Left ventricle myocardium superior (tissue), 1 donor: ENCODE data around the gene FAM199X. TPM values are rescaled to one million over a fixed set of nuclear protein-coding genes. Genes with fewer than 3 reads are reported as not detected.

Experiments used
- ATAC-seq: fragments of 200-7000 bp; cut with Tn5 transposase; one replicate; pipeline ENCODE4 v1.9.1; 2020; ENCODE audit warnings: mild to moderate bottlenecking, moderate library complexity
- DNase-seq: peaks from one replicate; pipeline ENCODE4 v3.0.0-alpha.2; 2020
- intact Hi-C: fragments of 100-400 bp; cut with micrococcal nuclease; formaldehyde crosslinking; loops from one replicate; pipeline ENCODE4 v1.11.0; 2022
- long read RNA-seq: library from polyadenylated mRNA; unstranded; transcript quantifications from one replicate; pipeline ENCODE4 v2.0.0, GENCODE V29; 2021
- total RNA-seq: library from RNA; stranded (reverse); fragmentation: NEBNext Ultra II Directional; extraction: Animal tissue kit (Norgen Biotek cat#: 25700); gene quantifications from one replicate; pipeline ENCODE4 v1.2.1, GENCODE V29; 2021
- donor health status: DM: no; HTN: yes; CAD: no; lungs with severe emphysema.

Gene FAM199X
- 12.5 TPM for total RNA-seq
- long read RNA-seq, full-length matches to known transcripts, result 10 of 12 reads
- long read RNA-seq, partial matches to known transcripts, result 0 of 12 reads
- long read RNA-seq, other reads (novel, unspliced or antisense), result 2 of 12 reads

GRCh38 chrX:104165894-104166734 is at the start of gene FAM199X:
FAM199X (plus strand) TSS chrX:104166453; CDS start chrX:104166786, 333 bp downstream.
- intact Hi-C loops, result no loop called here
- peak; percentile 93 for DNase-seq
- ATAC-seq, result peak; percentile 99

DNA sequence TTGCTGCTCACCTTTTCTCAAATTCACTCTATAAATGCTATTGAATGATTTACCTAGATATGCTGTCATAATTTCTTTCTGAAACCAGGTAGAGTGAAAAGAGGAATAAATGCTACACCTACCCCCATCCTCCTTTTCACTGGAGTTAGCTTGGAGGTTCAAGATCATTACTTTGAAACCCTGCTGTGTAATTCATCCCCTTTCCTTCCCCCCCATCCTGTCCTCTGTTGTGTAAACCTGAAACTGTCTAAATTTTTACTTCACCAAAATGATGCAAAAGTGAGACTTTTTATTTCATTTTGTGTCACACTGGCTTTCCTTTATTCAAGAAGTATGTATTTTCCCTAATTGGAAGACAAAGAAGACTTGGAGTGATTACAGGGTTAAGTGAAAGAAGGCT is 48.5 kb upstream of the FAM199X start:
- no peak for DNase-seq
- no peak for ATAC-seq
- intact Hi-C loops, result no loop called here

DNA sequence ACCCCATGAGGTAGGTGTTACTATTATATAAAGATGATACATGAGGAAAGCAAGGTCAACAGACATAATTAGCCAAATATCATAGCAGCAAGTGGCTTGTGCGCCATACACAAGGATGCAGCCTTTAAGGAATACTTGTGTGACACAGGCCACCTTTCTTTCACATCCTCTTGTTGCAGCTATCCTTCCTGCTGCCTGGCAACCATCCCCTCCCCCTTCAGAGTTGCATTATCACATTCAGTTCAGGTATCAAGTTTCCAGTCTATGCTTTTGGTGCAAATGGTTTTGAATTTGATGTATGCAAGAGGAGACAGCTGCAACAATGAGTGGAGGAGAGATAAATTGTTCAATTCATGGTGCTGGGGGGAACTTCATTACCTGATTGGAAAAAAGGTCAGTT is 47.5 kb upstream of the FAM199X start:
- no peak for ATAC-seq
- intact Hi-C loops, result no loop called here
- no peak for DNase-seq

- intact Hi-C loops, result no loop called here
- ATAC-seq (no peak), DNase-seq (no peak)
These were observed 43.4 kb upstream of the FAM199X start for GRCh38 chrX:104122829-104123228.

GRCh38 chrX:104126856-104127255 is 39.4 kb upstream of the FAM199X start:
- intact Hi-C loops, result no loop called here
- DNase-seq (no peak), ATAC-seq (no peak)

DNA sequence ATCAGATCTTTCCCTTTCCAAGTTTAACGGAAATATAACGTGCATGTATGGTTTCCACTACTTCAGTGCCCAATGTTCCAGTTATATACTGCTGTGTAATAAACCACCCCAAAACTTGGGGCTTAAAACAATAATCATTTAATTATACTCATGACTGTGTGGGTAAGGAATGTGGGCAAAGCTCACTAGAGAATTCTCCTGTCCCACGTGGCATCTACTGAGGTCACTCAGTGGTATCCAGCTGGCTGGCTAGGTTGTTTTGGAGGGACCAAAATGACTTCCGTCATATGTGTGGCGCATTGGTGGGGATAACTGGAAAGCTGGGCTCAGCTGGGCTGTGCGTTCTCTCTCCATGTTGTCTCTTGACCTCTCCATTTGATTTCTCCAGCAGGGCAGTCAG is 35.4 kb upstream of the FAM199X start:
- DNase-seq, result no peak
- ATAC-seq, result no peak
- intact Hi-C loops, result no loop called here

DNA sequence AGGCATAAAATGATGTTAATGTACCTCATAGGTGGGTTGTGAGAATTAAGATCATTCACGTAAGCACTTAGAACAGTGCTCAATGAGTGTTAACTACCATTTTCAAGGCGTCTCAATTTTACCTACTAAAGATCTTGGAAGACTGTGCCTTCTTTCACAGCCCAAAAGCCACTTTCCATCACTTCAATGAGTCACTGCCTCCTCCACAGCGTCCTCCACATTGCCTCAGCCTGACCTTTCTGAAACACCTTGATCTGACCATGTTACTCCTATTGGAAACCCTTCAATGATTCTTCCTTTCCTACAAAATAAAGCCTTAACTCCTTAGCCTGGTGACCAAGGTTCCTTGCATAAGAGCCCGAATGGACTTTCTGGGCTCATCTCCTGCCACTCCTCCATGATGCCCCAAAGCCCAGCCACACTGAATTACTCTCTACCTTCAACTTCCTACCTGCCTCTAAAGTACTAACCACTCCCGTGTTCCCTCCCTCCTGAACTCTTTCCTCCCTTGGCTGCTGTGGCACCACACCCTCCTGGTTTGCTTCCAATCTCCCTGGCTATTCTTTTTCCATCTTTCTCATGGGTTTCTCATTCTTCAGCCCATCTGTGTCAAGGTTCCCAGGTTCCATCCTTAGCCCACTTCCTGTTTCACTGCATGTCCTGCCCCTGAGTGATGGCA is 31.5 kb upstream of the FAM199X start:
- DNase-seq, result no peak

GRCh38 chrX:104135677-104136076 is 30.6 kb upstream of the FAM199X start:
- intact Hi-C loops, result loop anchor here (1.0 kb wide), 1 partner anchor 37 kb away; no protein-coding TSS in a partner anchor
- no peak for DNase-seq

More for the DNA sequence above, 31.5 kb upstream of the FAM199X start:
- ATAC-seq, result no peak
- intact Hi-C loops, result no loop called here

DNA sequence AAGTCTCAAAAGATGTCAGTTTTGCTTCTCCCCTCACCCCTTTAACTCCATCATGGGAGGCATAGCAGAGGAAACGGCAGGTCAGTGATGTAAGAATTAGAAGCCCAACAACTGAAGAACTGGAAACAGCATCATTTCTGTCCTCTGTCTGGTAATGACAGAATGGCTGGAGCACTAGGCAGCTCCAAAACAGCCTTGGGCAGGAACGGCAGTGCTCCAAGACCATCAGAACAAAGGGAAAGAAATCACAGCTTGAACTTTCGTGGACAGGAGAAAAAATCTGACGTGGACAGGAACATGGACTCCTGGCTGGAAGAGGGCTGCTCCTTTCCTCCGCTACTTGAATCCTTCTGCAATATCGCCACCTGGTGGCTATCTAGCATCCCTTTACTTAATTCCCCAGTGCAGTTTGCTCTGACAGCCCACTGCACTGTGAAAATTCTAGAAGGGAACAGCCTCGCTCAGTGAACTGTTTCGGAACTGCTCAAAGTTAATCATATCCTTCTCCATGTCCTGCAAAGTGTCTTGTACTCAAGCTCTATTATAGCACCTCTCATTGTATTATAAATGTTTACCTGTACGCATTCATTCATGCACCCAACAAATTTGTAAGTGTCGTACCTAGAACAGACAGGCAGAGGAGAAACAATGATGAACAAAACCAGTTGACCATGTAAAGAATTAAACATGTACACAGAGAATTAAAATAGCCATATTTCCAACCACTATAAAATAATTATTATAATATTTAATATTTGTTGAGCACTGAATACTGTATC is 29.8 kb upstream of the FAM199X start:
- ATAC-seq, result peak; percentile 92
- intact Hi-C loops, result loop anchor here (1.0 kb wide), 1 partner anchor 38 kb away; no protein-coding TSS in a partner anchor
- peak; percentile 26 for DNase-seq

More at GRCh38 chrX:104135677-104136076, 30.6 kb upstream of the FAM199X start:
- ATAC-seq, result no peak

- intact Hi-C loops, result no loop called here
- ATAC-seq, result no peak
- DNase-seq, result no peak
These were observed 28.8 kb upstream of the FAM199X start for GRCh38 chrX:104137496-104137895.

DNA sequence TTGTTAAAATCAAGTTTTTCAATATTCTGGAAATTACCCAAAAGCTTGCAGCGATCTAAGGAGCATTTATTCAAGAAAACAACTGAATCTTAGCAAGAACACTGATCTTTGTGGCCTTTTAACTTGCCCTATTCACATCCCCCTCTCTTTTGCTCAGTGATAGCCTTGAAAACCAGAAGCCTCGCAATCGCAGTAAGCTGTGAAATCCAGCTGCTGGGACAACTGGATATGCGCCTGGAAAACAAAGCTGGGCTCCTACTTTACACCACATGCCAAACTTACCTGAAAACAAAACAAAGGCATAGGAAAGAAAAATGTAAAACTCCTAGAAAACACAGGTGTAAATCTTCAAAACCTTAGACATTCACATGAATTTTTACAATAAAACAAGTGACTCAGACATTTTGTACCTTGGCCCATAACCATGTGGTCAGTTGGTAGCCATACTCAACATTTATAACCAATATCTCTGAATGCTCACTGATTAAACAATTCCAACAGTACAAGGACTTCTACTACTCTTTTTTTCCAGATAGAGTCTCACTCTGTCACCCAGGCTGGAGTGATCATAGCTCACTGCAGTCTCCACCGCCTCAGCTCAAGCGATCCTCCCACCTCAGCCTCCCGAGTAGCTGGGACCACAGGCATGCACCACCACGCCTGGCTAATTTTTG is 25.0 kb upstream of the FAM199X start:
- DNase-seq, result no peak
- intact Hi-C loops, result no loop called here
- ATAC-seq, result no peak

DNA sequence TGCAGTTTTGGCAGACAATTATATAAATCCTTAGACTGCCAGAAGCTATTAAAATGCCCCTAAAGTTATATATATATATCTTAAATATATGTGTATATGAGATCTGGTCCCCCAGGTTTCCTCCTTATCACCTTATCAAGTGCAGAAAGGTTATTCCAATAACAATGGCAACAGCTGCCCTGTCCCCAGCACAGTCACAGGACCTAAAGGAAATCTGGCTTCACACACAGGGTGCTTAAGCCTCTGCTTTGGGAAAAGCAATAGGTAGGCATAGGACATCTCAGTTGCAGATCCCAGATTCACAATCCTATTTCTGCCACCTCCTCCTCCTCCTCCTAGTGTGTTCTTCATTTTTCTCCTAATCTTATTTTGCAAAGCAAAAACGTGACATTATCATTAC is 15.2 kb upstream of the FAM199X start:
- ATAC-seq (no peak), DNase-seq (no peak)
- intact Hi-C loops, result no loop called here

DNA sequence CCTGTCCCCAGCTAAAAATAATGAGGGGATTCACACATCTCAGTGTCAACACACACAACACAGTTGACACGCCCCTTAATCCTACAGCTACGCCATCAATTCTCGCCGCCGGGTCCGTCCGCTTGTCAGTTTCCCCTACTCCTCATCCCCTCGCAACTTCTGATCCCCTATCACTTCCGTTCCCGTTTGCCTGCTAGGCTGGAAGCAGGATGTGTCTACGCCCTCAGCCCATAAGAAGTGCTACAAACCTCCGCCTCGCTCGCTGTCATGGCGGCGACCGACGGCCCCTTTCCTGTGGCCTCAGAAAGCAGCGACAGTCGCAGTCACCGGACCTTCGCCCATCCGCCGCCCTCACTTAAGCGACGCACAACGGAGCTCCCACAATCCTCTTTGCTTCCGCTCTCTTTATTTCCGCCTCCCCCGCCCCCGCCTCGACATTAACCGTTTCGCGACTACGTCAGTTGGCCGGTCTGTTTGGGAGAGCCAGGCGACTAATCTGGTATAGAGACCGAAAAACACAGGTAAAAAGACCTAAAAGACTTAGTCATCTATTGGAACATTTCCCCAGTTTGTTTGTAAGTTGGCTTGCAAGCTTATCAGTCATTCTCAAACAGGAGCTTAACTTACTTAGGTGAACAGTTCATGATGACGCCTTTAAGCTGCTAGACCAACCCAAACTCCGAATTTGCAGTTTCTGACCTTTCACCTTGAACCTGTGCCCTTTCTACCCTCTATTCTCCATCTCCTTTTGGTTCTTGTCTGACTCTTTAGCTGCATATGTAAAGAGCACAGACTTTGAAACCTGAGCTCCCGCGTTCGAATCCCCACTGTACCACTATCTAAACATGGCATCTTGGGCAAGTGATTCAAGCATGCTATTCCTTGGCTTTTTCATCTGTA is 9.4 kb upstream of the FAM199X start, which contains the start of gene SLC25A53:
Gene SLC25A53 (minus strand): TSS at position 380 of the 900 bp plus-strand sequence. CDS start 51,752 bp downstream, outside the sequence.
- DNase-seq, result peak; percentile 82
- ATAC-seq, result peak; percentile 99
- intact Hi-C loops, result no loop called here

DNA sequence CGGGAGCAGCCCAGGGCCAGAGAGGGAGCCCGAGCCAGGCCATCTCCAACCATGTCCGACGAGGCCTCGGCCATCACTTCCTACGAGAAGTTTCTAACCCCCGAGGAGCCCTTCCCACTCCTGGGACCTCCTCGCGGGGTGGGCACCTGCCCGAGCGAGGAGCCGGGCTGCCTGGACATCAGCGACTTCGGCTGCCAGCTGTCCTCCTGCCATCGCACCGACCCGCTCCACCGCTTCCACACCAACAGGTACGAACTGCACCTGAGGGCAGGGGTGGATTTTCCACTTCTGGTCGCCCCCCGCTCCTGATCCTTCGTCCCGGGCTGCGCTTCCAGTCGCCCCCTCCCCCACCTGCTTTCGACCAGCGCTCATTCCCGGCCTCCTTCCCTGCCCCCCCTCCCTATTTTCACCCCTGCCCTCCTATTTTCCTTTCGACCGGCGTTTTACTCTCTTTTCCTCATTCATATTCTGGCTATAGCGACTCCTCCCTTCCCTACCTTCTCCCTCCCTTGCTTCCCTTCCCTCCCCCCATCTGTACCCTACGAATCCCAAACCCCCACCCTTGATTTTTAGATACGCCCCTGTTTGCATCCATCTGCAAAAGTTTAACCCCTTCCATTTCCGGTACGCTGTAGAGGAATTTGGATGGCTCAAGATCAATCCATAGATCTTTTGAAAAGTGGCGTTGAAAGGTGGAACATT is 633 bp downstream of the FAM199X start:
- intact Hi-C loops, result no loop called here
- DNase-seq, result no peak

DNA sequence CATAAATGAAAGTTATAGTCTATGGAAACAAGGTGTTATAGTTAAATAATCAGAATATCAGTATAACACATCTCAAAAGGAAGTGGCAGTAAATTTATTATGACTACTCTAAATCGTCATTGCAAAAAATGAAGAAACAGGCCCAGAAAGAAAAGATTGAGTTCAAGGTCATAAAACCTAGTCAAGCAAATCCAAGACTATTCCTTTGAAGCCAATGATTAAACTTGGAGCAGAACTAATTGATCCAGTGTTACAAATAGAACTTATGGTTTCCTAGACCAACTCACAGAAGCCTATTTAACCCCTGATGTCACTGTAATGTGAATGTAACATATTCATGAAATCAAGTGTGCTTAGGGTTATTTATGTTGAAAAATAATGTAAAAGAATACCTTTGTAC is 1.9 kb downstream of the FAM199X start:
- intact Hi-C loops, result no loop called here
- ATAC-seq (no peak), DNase-seq (no peak)

More for the DNA sequence above, 633 bp downstream of the FAM199X start:
- ATAC-seq, result no peak

- intact Hi-C loops, result no loop called here
- no peak for DNase-seq
- no peak for ATAC-seq
These were observed 5.9 kb downstream of the FAM199X start for GRCh38 chrX:104172121-104172520.

DNA sequence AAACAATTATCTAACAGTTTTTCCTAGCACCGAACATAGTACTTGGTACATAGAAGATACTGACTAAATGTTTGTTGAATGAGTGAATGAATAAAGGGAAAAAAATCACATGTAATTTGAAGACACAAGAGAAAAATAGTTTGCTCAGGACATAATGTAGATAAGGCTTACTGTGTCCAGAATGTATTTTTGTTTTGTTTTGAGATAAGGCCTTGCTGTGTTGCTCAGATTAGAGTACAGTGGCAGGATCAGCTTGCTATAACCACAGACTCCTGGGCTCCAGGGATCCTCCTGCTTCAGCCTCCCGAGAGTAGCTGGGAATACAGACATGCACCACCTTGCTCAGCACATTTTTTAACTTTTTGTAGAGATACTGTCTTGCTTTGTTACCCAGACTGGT is 6.5 kb downstream of the FAM199X start:
- intact Hi-C loops, result no loop called here
- ATAC-seq, result no peak
- no peak for DNase-seq
